SK-N-SH treated with all-trans-retinoic acid at 6 μM for 48 hours (cell line): Measurements from ENCODE around the gene PCDHB1.
"Not testable (repeated sequence)": the region's sequence is repeated elsewhere in the genome, so short reads cannot be mapped to it uniquely, and the experiment has no call there.

ENCODE experiments used
- ATAC-seq: fragments of 200-7000 bp; cut with Tn5 transposase; 3 replicates; pipeline ENCODE4 v1.9.1; 2020; ENCODE audit warnings: mild to moderate bottlenecking, moderate library complexity
- ARNTL ChIP-seq: fragments of 450-650 bp; formaldehyde crosslinking; IDR thresholded peaks from 2 replicates; pipeline ENCODE4 v1.5.0; 2020; ENCODE audit warnings: low read depth, mild to moderate bottlenecking, moderate library complexity, borderline replicate concordance
- BACH2 ChIP-seq: fragments of 250-450 bp; sonication (Bioruptor Pico); IDR thresholded peaks from 2 replicates; pipeline ENCODE4 v1.9.0; 2021; ENCODE audit warnings: mild to moderate bottlenecking, borderline replicate concordance
- CSDC2 ChIP-seq: fragments of 250-450 bp; sonication (Bioruptor Pico); IDR thresholded peaks from 2 replicates; pipeline ENCODE4 v1.5.0; 2020; ENCODE audit warnings: mild to moderate bottlenecking, moderate library complexity
- ESRRG ChIP-seq: fragments of 250-450 bp; sonication (Bioruptor Pico); IDR thresholded peaks from 2 replicates; pipeline ENCODE4 v1.6.1; 2021; ENCODE audit warnings: mild to moderate bottlenecking
- GLIS3 ChIP-seq: fragments of 250-450 bp; sonication (Bioruptor Pico); IDR thresholded peaks from 2 replicates; pipeline ENCODE4 v1.5.0; 2020; ENCODE audit warnings: mild to moderate bottlenecking, moderate library complexity
- ISL1 ChIP-seq: fragments of 250-450 bp; sonication (Bioruptor Pico); IDR thresholded peaks from 2 replicates; pipeline ENCODE4 v2.1.2; 2022; ENCODE audit warnings: mild to moderate bottlenecking, moderate library complexity
- OSR1 ChIP-seq: fragments of 250-450 bp; sonication (Bioruptor Pico); IDR thresholded peaks from 2 replicates; pipeline ENCODE4 v1.8.0; 2022; ENCODE audit warnings: moderate library complexity, mild to moderate bottlenecking, inconsistent platforms
- PPARA ChIP-seq: fragments of 250-450 bp; sonication (Bioruptor Pico); IDR thresholded peaks from 2 replicates; pipeline ENCODE4 v1.5.0; 2020; ENCODE audit warnings: mild to moderate bottlenecking, borderline replicate concordance
- RARB ChIP-seq: fragments of 250-450 bp; sonication (Bioruptor Pico); IDR thresholded peaks from 2 replicates; pipeline ENCODE4 v1.8.0; 2021; ENCODE audit warnings: mild to moderate bottlenecking, moderate library complexity
- SNAI2 ChIP-seq: fragments of 250-450 bp; sonication (Bioruptor Pico); IDR thresholded peaks from 2 replicates; pipeline ENCODE4 v1.5.0; 2020; ENCODE audit warnings: mild to moderate bottlenecking, moderate library complexity
- TCF4 ChIP-seq: fragments of 250-450 bp; sonication (Bioruptor Pico); IDR thresholded peaks from 2 replicates; pipeline ENCODE4 v1.8.0; 2021; ENCODE audit warnings: mild to moderate bottlenecking, moderate library complexity, borderline replicate concordance
- TOX ChIP-seq: fragments of 250-450 bp; sonication (Bioruptor Pico); IDR thresholded peaks from 2 replicates; pipeline ENCODE4 v1.8.0; 2021; ENCODE audit warnings: mild to moderate bottlenecking, moderate library complexity, borderline replicate concordance
- ZC3H10 ChIP-seq: fragments of 250-450 bp; sonication (Bioruptor Pico); IDR thresholded peaks from 2 replicates; pipeline ENCODE4 v1.5.1; 2021; ENCODE audit warnings: mild to moderate bottlenecking, moderate library complexity
- ZFP3 ChIP-seq: fragments of 250-450 bp; sonication (Bioruptor Pico); IDR thresholded peaks from 2 replicates; pipeline ENCODE4 v1.5.0; 2020; ENCODE audit warnings: mild to moderate bottlenecking, moderate library complexity
- ZFP30 ChIP-seq: fragments of 450-650 bp; formaldehyde crosslinking; IDR thresholded peaks from 2 replicates; pipeline ENCODE4 v1.5.0; 2022; ENCODE audit warnings: mild to moderate bottlenecking, moderate library complexity
- ZNF565 ChIP-seq: fragments of 450-650 bp; formaldehyde crosslinking; conservative IDR thresholded peaks from 2 replicates; pipeline ENCODE4 v1.5.0; 2020; ENCODE audit warnings: low read depth, mild to moderate bottlenecking, moderate library complexity
- ZNF70 ChIP-seq: fragments of 450-650 bp; formaldehyde crosslinking; IDR thresholded peaks from 2 replicates; pipeline ENCODE4 v1.5.0; 2020; ENCODE audit warnings: mild to moderate bottlenecking, moderate library complexity
- ZNF8 ChIP-seq: fragments of 450-650 bp; formaldehyde crosslinking; IDR thresholded peaks from 2 replicates; pipeline ENCODE4 v1.5.0; 2020; ENCODE audit warnings: mild to moderate bottlenecking, moderate library complexity
- TF ChIP-seq, protein P1 (sequence below): fragments of 250-450 bp; sonication (Bioruptor Pico); IDR thresholded peaks from 2 replicates; pipeline ENCODE4 v1.8.0; 2021; ENCODE audit warnings: low read depth, mild to moderate bottlenecking, moderate library complexity, borderline replicate concordance
- TF ChIP-seq, protein P2 (sequence below): fragments of 250-450 bp; sonication (Bioruptor Pico); IDR thresholded peaks from 2 replicates; pipeline ENCODE4 v1.5.1; 2021; ENCODE audit warnings: mild to moderate bottlenecking, moderate library complexity
- TF ChIP-seq, protein P3 (sequence below): fragments of 250-450 bp; sonication (Bioruptor Pico); IDR thresholded peaks from 2 replicates; pipeline ENCODE4 v1.5.1; 2020; ENCODE audit warnings: low read depth, mild to moderate bottlenecking, moderate library complexity
- TF ChIP-seq, protein P4 (sequence below): fragments of 250-450 bp; sonication (Bioruptor Pico); IDR thresholded peaks from 2 replicates; pipeline ENCODE4 v1.8.0; 2020; ENCODE audit warnings: mild to moderate bottlenecking, moderate library complexity, borderline replicate concordance
- TF ChIP-seq, protein P5 (sequence below): fragments of 250-450 bp; sonication (Bioruptor Pico); IDR thresholded peaks from 2 replicates; pipeline ENCODE4 v1.5.0; 2020; ENCODE audit warnings: mild to moderate bottlenecking, moderate library complexity

Gene PCDHB1

DNA sequence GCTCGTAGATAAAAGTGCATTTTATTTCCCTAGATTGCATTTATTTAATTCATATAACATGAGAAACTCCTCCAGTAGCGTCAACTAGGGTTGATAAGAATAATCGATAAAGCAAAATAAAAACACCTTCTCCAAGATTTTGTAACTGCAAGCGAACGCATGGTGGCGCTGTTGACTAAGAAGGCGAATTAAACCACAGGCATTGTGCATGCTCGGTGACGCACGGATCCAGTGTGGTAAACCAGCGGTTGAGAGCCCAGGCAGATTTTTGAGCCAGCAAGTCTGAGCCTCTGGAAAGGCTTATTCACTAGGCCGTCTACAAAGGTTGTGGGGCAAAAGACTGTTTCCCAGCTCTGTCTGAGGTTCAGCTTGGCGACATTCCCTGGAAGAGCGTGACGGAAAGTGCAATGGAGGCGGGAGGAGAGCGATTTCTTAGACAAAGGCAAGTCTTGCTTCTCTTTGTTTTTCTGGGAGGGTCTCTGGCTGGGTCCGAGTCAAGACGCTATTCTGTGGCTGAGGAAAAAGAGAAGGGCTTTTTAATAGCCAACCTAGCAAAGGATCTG lies 49.1 kb downstream of the PCDHB1 start, which contains the start of gene PCDHB3:
Gene PCDHB3, plus strand, starts transcription at position 231 of the 563 bp plus-strand sequence. Its CDS starts 177 bp downstream, at position 408.
- peak; percentile 86 for ATAC-seq
- TF ChIP-seq, protein P1, sequence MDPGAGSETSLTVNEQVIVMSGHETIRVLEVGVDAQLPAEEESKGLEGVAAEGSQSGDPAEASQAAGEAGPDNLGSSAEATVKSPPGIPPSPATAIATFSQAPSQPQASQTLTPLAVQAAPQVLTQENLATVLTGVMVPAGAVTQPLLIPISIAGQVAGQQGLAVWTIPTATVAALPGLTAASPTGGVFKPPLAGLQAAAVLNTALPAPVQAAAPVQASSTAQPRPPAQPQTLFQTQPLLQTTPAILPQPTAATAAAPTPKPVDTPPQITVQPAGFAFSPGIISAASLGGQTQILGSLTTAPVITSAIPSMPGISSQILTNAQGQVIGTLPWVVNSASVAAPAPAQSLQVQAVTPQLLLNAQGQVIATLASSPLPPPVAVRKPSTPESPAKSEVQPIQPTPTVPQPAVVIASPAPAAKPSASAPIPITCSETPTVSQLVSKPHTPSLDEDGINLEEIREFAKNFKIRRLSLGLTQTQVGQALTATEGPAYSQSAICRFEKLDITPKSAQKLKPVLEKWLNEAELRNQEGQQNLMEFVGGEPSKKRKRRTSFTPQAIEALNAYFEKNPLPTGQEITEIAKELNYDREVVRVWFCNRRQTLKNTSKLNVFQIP (CRISPR knock-in tag): no peak
- TF ChIP-seq CSDC2 (no peak), TCF4 (CRISPR knock-in tag) (no peak), ZFP3 (CRISPR knock-in tag) (no peak), PPARA (CRISPR knock-in tag) (no peak), BACH2 (CRISPR knock-in tag) (no peak), RARB (CRISPR knock-in tag) (no peak), ISL1 (CRISPR knock-in tag) (no peak), SNAI2 (CRISPR knock-in tag) (no peak), ZNF565 (CRISPR knock-in tag) (no peak)
- TF ChIP-seq, protein P2, sequence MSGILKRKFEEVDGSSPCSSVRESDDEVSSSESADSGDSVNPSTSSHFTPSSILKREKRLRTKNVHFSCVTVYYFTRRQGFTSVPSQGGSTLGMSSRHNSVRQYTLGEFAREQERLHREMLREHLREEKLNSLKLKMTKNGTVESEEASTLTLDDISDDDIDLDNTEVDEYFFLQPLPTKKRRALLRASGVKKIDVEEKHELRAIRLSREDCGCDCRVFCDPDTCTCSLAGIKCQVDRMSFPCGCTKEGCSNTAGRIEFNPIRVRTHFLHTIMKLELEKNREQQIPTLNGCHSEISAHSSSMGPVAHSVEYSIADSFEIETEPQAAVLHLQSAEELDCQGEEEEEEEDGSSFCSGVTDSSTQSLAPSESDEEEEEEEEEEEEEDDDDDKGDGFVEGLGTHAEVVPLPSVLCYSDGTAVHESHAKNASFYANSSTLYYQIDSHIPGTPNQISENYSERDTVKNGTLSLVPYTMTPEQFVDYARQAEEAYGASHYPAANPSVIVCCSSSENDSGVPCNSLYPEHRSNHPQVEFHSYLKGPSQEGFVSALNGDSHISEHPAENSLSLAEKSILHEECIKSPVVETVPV (CRISPR knock-in tag): no peak
- TF ChIP-seq, protein P3, sequence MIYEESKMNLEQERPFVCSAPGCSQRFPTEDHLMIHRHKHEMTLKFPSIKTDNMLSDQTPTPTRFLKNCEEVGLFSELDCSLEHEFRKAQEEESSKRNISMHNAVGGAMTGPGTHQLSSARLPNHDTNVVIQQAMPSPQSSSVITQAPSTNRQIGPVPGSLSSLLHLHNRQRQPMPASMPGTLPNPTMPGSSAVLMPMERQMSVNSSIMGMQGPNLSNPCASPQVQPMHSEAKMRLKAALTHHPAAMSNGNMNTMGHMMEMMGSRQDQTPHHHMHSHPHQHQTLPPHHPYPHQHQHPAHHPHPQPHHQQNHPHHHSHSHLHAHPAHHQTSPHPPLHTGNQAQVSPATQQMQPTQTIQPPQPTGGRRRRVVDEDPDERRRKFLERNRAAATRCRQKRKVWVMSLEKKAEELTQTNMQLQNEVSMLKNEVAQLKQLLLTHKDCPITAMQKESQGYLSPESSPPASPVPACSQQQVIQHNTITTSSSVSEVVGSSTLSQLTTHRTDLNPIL: no peak
- TF ChIP-seq, all 23 proteins: peak for 0

DNA sequence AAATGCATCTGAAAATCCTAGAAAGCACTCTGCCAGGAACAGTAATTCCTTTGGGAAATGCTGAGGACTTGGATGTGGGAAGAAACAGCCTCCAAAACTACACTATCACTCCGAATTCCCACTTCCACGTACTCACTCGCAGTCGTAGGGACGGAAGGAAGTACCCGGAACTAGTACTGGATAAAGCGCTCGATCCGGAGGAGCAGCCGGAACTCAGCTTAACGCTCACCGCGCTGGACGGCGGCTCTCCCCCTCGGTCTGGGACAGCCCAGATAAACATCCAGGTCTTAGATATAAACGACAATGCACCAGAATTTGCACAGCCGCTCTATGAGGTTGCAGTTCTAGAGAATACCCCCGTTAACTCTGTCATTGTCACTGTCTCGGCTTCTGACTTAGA lies 49.9 kb downstream of the PCDHB1 start:
- ATAC-seq: no peak
- TF ChIP-seq OSR1 (CRISPR knock-in tag) (no peak), GLIS3 (CRISPR knock-in tag) (no peak), SNAI2 (CRISPR knock-in tag) (no peak), CSDC2 (no peak), ZNF70 (no peak), TCF4 (CRISPR knock-in tag) (no peak), ZFP3 (CRISPR knock-in tag) (no peak), PPARA (CRISPR knock-in tag) (no peak), ZNF8 (no peak), ESRRG (CRISPR knock-in tag) (no peak), ARNTL (no peak), ZFP30 (no peak), TOX (CRISPR knock-in tag) (no peak), ZNF565 (CRISPR knock-in tag) (no peak), ZC3H10 (CRISPR knock-in tag) (no peak)
- TF ChIP-seq, protein P1 (CRISPR knock-in tag): no peak
- TF ChIP-seq, protein P2 (CRISPR knock-in tag): no peak
- TF ChIP-seq, protein P4, sequence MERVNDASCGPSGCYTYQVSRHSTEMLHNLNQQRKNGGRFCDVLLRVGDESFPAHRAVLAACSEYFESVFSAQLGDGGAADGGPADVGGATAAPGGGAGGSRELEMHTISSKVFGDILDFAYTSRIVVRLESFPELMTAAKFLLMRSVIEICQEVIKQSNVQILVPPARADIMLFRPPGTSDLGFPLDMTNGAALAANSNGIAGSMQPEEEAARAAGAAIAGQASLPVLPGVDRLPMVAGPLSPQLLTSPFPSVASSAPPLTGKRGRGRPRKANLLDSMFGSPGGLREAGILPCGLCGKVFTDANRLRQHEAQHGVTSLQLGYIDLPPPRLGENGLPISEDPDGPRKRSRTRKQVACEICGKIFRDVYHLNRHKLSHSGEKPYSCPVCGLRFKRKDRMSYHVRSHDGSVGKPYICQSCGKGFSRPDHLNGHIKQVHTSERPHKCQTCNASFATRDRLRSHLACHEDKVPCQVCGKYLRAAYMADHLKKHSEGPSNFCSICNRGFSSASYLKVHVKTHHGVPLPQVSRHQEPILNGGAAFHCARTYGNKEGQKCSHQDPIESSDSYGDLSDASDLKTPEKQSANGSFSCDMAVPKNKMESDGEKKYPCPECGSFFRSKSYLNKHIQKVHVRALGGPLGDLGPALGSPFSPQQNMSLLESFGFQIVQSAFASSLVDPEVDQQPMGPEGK (CRISPR knock-in tag): no peak
- TF ChIP-seq, protein P3: no peak
- TF ChIP-seq, protein P5, sequence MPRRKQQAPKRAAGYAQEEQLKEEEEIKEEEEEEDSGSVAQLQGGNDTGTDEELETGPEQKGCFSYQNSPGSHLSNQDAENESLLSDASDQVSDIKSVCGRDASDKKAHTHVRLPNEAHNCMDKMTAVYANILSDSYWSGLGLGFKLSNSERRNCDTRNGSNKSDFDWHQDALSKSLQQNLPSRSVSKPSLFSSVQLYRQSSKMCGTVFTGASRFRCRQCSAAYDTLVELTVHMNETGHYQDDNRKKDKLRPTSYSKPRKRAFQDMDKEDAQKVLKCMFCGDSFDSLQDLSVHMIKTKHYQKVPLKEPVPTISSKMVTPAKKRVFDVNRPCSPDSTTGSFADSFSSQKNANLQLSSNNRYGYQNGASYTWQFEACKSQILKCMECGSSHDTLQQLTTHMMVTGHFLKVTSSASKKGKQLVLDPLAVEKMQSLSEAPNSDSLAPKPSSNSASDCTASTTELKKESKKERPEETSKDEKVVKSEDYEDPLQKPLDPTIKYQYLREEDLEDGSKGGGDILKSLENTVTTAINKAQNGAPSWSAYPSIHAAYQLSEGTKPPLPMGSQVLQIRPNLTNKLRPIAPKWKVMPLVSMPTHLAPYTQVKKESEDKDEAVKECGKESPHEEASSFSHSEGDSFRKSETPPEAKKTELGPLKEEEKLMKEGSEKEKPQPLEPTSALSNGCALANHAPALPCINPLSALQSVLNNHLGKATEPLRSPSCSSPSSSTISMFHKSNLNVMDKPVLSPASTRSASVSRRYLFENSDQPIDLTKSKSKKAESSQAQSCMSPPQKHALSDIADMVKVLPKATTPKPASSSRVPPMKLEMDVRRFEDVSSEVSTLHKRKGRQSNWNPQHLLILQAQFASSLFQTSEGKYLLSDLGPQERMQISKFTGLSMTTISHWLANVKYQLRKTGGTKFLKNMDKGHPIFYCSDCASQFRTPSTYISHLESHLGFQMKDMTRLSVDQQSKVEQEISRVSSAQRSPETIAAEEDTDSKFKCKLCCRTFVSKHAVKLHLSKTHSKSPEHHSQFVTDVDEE (CRISPR knock-in tag): no peak
- TF ChIP-seq, all 23 proteins: peak for 0

DNA sequence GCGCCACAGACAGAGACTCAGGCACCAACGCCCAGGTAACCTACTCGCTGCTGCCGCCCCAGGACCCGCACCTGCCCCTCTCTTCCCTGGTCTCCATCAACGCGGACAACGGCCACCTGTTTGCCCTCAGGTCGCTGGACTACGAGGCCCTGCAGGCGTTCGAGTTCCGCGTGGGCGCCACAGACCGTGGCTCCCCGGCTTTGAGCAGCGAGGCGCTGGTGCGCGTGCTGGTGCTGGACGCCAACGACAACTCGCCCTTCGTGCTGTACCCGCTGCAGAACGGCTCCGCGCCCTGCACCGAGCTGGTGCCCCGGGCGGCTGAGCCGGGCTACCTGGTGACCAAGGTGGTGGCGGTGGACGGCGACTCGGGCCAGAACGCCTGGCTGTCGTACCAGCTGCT lies 50.9 kb downstream of the PCDHB1 start:
- not testable (repeated sequence) for ATAC-seq

DNA sequence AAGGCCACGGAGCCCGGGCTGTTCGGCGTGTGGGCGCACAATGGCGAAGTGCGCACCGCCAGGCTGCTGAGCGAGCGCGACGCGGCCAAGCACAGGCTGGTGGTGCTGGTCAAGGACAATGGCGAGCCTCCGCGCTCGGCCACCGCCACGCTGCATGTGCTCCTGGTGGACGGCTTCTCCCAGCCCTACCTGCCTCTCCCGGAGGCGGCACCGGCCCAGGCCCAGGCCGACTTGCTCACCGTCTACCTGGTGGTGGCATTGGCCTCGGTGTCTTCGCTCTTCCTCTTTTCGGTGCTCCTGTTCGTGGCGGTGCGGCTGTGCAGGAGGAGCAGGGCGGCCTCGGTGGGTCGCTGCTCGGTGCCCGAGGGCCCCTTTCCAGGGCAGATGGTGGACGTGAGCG lies 51.3 kb downstream of the PCDHB1 start:
- ATAC-seq: not testable (repeated sequence)
